ENCODE measurements around the gene KRT86.

- TF ChIP-seq YY1 (IDR thresholded peaks at IDR 0.05; ENCODE audit: insufficient read depth, insufficient read length) (no peak), ZNF274 (IDR thresholded peaks at IDR 0.05; ENCODE audit: low read depth, low read length) (no peak)
Measured at GRCh38 chr12:52266514-52266913, 7.9 kb upstream of the KRT86 start.

Data from NT2/D1 (cell line).